Umbilical cord (tissue), 2 donors: ENCODE measurements around the gene ZNF621. TPM values are rescaled to one million over a fixed set of nuclear protein-coding genes. Genes with fewer than 3 reads are reported as not detected.
A peak's percentile ranks its signal among the peaks of the same experiment; 100 is the strongest.
"Not testable (repeated sequence)": the region's sequence is repeated elsewhere in the genome, so short reads cannot be mapped to it uniquely, and the experiment has no call there.

Experiments used
- DNase-seq: peaks from one replicate; pipeline ENCODE4 v3.0.0-alpha.2; 2015; ENCODE audit warnings: low spot score
- total RNA-seq: library from RNA; depleted of rRNA; stranded (reverse); fragments of >200 nt; gene quantifications from one replicate; pipeline ENCODE4 v1.2.3, GENCODE V29; 2014; ENCODE audit warnings: low replicate concordance; ENCODE audit not compliant: insufficient read depth

ZNF621 gene
- total RNA-seq, 1 donor from 2014 or later: 20.5 TPM

DNA sequence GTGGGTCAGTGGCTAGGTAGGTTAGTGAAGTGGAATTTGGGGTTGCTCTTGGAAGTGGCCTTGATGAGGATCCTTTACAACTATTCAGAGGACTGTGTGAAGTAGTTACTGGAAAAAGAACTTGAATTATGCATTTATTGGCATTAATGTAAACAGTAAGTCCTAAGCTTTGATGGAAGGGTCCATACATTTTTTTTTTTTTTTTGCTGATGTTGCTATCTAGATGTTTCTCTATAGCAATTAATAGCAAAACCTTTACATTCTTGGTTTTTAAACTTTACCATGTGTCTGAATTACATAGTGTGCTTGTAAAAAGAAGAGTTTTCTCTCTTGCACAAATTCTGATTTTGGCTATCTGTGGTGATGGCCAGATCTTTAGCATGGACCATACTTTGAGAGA, 9.5 kb downstream of the ZNF621 start:
- DNase-seq: no peak

DNA sequence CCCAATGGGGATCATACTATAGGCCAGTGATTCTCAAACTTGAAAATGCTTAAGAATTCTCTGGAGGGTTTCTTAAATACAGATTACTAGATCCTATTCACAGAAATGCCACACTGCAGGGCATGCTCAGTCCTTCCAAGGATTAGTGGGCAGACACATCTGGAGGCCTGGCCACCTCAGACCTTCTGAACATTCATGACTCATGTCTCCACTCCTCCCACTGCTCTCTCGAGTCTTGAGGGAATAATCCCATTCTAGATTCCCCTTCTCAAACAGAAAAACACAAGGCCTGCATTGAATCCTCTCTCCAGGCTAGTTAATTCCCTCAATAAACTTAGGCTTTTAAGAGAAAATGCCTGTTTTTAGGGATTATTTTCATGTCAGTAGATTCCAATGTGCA, 22.1 kb downstream of the ZNF621 start:
- DNase-seq: peak; percentile 98

DNA sequence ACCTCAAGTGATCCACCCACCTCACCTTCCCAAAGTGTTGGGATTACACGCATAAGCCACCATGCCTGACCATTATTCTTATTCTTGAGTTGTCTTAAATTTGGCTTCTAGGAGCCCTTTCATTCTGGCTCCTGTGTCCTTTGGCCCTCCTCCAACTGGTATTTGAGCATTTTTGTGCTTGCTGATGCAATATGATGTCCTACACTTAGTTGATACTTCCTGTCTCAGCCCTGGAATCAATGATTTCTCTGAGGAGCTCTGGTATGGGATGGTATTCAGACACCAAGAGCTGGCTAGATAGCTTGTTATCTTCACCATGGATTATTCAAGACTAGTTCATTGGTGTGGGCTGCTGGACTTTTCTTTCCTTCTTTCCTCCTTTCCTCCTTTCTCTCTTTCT, 25.4 kb downstream of the ZNF621 start:
- DNase-seq: no peak

DNA sequence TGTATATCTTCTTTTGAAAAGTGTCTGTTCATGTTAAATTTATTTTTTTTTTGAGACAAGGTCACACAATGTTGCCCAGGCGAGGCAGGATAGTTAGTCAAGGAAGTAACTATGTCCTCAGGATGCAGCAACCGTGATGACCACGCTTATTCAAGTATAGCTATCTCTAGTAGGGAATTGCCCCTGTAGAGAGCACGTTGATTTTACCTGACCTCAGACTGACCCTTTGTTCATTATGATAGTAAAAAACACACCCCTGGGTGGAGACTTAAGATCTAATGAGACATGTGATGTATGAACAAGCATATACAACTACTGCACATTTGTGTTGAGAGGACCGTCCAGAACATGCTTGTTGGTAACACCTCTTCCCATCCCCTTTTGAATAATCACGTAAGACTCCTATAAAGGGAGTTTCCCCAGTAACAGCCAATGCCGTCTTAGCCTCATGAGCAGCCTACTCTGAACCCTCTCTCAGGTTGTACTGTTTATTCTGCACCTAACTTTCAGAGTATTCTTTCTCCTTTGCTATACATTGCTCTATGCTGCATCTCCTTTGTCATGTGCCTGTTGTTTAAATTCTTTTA, 32.9 kb downstream of the ZNF621 start:
- DNase-seq: no peak

GRCh38 chr3:40562482-40562881, 37.7 kb downstream of the ZNF621 start:
- DNase-seq: not testable (repeated sequence)

GRCh38 chr3:40565629-40566028, 40.9 kb downstream of the ZNF621 start:
- DNase-seq: not testable (repeated sequence)

DNA sequence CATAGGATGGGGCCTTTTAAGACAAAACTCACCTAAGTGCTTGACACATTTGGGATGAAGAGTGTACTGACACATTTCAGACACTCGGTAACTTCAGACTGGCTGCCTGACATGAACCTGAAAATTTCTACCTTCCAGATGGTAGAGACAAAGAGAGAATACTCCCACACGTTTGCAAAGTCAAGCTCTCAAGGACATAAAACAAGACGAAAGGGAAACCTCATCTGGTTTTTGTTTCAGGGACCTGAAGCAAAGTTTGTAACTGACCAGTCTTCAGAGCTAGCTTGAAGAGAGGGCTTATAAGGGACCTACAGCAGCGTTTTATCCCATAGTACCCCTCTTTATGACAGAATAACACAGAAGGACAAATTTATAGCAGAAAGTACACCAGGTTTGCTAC, 41.9 kb downstream of the ZNF621 start:
- DNase-seq: no peak

- no peak for DNase-seq
These were observed 47.8 kb downstream of the ZNF621 start for GRCh38 chr3:40572588-40572987.

DNA sequence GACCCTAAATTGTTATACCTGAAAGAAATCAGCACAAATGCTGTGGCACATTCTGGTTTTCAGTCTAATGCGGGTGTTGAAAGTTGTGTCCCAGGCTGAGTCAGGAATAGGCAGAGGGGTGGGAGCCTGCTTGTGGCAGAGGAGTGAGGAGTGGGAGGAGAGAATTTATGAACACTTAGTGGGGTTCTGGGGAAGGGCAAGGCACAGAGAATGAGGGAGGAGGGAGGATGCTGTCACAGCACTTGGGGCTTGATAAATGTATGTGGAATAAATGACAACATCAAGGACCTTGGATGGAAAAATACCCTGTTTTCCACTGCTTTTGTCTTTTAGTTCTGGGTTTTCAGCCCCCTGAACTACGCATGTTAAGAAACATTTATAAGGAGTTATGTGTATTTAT, 49.3 kb downstream of the ZNF621 start:
- DNase-seq: no peak

DNA sequence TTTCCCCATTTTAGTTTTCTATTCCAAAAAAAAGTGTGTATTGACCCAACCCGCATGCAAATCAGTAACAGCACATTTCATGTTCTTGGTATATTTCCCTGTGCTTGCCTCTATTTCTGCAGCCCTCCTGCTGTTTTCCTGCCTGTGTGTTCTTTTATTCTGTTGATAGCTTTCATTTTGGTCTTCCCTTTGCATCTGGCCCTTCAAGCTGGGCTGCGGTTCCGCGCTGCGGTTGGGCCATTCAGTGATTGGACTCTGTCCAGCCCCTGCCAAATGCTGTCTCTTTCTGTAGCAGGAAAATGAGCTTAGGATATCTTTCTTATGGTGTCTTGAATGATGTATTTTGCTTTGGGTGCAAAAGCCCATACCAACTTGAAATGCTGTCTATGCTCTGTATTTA, 49.9 kb downstream of the ZNF621 start:
- DNase-seq: no peak

- DNase-seq: no peak
These were observed 51.6 kb downstream of the ZNF621 start for GRCh38 chr3:40576396-40576795.

- peak; percentile 83 for DNase-seq
These were observed 55.8 kb downstream of the ZNF621 start for GRCh38 chr3:40580494-40581091.

GRCh38 chr3:40581166-40581565, 56.4 kb downstream of the ZNF621 start:
- peak; percentile 19 for DNase-seq

- DNase-seq: no peak
These were observed 57.8 kb downstream of the ZNF621 start for GRCh38 chr3:40582401-40583027.

DNA sequence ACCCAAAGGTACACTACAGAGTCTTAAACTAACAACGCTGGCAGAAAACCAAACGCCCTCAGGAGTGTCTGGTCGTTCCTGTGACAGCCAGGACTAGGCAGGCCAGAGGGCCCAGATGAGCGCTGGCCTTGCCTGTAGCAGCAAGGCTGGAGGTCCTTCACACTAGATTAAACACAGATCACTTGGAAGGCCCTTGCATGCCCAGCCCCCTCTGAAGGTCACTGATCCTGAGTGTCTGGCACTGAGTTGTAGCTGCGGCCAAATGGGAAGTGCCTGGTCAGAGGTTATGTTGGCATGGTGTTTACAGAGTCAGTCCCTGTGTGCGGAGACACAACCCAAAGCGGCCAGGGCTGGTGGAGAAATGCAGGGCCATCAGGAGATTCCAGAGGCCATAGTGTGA, 58.9 kb downstream of the ZNF621 start:
- no peak for DNase-seq

DNA sequence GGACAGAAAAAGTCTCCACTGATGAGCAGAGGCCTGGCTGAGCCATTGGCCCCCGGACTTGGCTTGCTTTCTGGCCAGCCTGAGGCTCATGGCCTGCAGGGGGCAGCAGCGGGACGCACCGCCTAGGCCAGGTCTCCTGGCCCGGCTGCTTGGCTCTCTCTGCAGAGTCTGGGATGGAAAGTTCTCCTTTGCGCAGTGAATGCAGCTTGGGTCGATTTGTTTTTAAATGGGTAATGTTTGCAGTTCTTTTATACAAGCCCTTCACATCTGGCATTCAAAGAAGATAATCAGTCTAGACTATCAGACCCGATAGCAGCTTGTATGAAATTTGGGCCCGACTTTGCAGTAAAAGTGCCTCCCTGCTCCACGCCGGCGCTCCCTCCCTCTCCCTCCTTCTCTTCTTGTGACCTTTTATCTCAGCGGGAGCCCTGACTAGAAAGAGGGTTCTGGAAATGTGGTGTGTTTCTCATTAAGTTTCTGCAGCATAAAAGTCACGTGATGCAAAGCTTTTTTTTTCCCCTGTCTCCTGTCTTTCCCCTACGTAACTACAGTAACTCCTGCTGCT, 59.9 kb downstream of the ZNF621 start:
- DNase-seq: peak; percentile 98

GRCh38 chr3:40585381-40586016, 60.7 kb downstream of the ZNF621 start:
- DNase-seq: no peak

DNA sequence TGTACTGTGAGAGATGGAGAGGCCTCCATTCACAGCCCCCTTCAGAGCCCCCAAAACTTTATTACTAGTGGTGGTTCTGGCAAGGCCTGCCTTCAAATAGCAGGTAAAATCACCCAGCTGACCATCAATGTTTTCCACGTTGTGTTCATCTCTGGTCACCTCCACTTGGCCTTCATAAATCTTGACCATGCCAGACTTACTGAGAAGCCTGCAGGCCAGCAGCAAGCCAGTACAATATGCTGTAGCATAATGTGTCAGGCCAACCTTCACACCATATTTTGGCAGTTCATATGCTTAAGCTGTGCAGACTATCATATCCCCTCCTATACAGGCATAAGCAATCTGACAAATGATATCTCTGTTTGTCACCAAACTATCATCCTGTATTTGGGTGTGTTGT, 62.1 kb downstream of the ZNF621 start:
- DNase-seq: no peak

- DNase-seq: no peak
These were observed 63.6 kb downstream of the ZNF621 start for GRCh38 chr3:40588406-40588805.
